ENCODE data around the gene SH3BP5. TPM values are rescaled to one million over a fixed set of nuclear protein-coding genes. Genes with fewer than 3 reads are reported as not detected.

The SH3BP5 gene
- total RNA-seq, 2 experiments from 2014 or later = 8.9 to 9.4 TPM

DNA sequence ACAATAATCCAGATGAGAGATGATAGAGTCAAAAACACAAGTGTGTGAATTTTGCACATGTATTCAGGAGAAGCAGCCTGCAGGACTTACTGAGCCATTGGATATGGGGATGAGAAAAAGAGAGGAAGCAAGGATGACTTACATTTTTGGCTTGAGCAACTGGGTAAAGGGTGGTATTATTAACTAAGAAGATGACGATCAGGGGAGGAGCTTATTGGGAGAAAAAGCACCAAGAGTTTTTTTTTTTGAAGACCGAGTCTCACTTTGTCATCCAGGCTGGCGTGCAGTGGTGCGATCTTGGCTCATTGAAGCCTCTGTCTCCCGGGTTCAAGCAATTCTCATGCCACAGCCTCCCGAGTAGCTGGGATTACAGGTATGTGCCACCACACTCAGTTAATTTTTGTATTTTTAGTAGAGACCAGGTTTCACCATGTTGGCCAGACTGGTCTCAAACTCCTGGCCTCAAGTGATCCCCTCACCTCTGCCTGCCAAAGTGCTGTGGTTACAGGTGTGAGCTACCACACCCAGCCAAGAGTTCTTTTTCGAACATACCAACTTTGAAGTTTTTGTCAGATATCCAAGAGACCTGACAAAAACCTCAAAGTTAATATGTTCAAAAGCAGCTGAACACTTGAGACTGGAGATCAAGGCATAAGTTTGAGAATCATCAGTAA is 14.8 kb upstream of the SH3BP5 start:
- H3K9me3 Mint-ChIP-seq (ENCODE audit: low read depth) = peaks cover 12% of the 10 kb centered on the region
- H3K4me1 Mint-ChIP-seq = peaks cover 34% of the 10 kb centered on the region
- ATAC-seq (no peak), DNase-seq (no peak)
- POLR2A ChIA-PET = no interaction called here
- intact Hi-C loops (cut with DNase I, micrococcal nuclease) = no loop called here
- H3K36me3 Mint-ChIP-seq (ENCODE audit: low read depth) = peaks cover 4% of the 10 kb centered on the region
- H3K4me3 Mint-ChIP-seq = no peak overlapping the region
- no peaks in the 10 kb centered on the region for H3K27me3 Mint-ChIP-seq
- CTCF ChIA-PET = interaction anchor here (1.0 to 2.5 kb wide), 3 partner anchors 15 to 146 kb away, joined by 4 to 11 read pairs (median 4); partner anchors contain the start of gene SH3BP5
- H3K27ac Mint-ChIP-seq = peak overlapping the region; percentile 49

DNA sequence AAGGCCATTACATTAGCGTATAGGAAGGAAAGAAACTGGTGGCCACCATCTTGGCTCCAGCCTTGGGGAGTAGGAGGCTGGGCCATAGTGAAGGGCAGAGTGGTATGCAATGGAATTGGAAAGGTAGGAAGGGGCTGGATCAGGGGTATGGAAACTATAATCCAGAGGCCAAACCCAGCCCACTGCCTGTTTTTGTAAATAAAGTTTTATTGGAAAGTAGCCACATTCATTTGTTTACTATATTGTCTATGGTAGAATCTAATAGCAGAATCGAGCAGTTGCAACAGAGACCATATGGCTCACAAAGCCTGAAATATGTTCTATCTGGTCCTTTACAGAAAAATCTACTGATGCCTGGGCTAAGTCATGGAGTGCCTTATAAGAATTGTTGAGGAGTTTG is 14.1 kb upstream of the SH3BP5 start:
- POLR2A ChIA-PET = no interaction called here
- Mint-ChIP-seq H3K36me3 (ENCODE audit: low read depth) (peaks cover 3% of the 10 kb centered on the region), H3K4me3 (no peak overlapping the region), H3K27me3 (no peaks in the 10 kb centered on the region), H3K4me1 (peaks cover 34% of the 10 kb centered on the region), H3K9me3 (ENCODE audit: low read depth) (peaks cover 11% of the 10 kb centered on the region), H3K27ac (no peak overlapping the region)
- intact Hi-C loops (cut with DNase I, micrococcal nuclease) = no loop called here
- DNase-seq = no peak
- CTCF ChIA-PET = interaction anchor here (0.5 to 2.5 kb wide), 6 partner anchors 13 to 79 kb away, joined by 3 to 11 read pairs (median 4); partner anchors contain the start of gene SH3BP5
- ATAC-seq = no peak

DNA sequence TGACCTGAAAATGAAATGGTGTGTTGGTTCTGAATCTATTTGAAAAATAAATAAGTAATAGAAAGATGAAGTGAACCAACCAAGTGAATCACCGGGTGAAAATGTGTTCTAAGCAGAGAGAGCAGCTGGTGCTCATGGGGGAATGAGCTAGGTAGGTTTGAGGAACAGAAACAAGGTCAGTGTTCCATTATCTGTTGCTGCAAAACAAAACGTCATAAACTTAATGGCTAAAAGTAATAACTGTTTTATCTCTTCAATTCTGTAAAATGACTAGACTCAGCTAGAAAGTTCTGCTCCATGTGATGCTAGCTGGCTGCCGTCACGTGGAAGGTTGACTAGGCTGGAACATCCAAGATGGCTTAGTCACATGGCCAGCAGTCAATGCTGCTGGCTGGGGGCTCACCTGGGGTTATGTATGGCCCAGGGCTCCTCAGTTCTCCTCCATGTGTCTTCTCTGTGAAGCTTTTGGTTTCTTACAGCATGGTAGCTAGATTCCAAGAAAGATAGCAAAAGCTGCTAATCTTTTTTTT is 13.3 kb upstream of the SH3BP5 start:
- intact Hi-C loops (cut with DNase I, micrococcal nuclease) = no loop called here
- Mint-ChIP-seq H3K4me3 (no peak overlapping the region), H3K36me3 (ENCODE audit: low read depth) (peaks cover 3% of the 10 kb centered on the region), H3K4me1 (peaks cover 39% of the 10 kb centered on the region), H3K9me3 (ENCODE audit: low read depth) (peaks cover 10% of the 10 kb centered on the region), H3K27ac (no peak overlapping the region), H3K27me3 (no peaks in the 10 kb centered on the region)
- no peak for DNase-seq
- ChIA-PET CTCF (interaction anchor here (0.5 to 1.8 kb wide), 7 partner anchors 8 to 78 kb away, joined by 3 to 7 read pairs (median 4); no protein-coding TSS in a partner anchor), POLR2A (interaction anchor here (0.6 kb wide), 1 partner anchor 289 kb away, joined by 3 read pairs; no protein-coding TSS in a partner anchor)
- ATAC-seq = no peak

DNA sequence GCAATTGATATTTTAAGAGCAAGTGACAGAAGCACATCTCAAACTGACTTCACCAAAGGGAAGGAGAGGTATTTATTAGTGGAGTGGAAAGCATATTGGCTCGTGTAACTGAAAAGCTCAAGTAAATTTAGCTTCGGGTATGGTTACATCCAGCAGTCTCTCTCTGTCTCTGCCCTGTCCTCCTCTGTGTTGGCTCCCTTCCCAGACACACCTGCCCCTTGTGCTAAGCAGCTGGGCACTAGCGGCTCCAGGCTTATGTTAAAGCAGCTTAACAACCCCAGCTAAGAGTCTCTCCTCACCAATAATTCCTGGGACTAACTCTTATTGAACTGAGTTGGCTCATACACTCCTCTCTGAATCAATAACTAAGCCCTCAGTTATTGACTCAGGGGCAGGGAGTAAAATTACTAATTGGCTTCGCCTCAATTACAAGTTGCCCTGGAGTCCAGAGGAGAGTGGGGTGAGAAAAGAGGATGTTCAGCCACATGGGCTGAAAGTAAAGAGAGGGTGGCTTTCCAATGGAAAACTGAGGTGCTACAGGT is 12.8 kb upstream of the SH3BP5 start:
- Mint-ChIP-seq H3K9me3 (ENCODE audit: low read depth) (peaks cover 4% of the 10 kb centered on the region), H3K4me3 (no peak overlapping the region), H3K36me3 (ENCODE audit: low read depth) (no peaks in the 10 kb centered on the region), H3K4me1 (peaks cover 38% of the 10 kb centered on the region), H3K27ac (no peak overlapping the region), H3K27me3 (no peaks in the 10 kb centered on the region)
- no peak for ATAC-seq
- ChIA-PET POLR2A (no interaction called here), CTCF (interaction anchor here (1.1 to 1.8 kb wide), 6 partner anchors 9 to 77 kb away, joined by 3 to 7 read pairs (median 4); no protein-coding TSS in a partner anchor)
- intact Hi-C loops (cut with DNase I, micrococcal nuclease) = no loop called here
- no peak for DNase-seq

DNA sequence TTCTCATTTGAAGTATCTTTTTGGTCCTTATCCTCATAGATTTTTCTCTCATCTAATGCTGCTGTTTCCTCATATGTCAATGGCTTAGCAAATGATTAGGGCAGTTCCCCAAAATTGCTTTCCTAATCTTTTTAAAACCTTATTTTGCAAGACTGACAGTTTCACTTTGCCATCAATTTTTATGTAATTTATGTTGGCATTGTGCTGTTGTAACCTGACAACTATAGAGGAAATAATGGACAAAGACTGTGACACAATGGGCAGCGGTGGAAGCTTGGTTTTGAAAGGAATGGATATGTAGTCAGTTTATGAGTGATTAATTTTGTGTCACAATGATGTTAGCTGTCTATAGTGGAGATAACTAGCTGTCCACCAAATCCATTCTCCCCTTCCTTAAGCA is 10.6 kb upstream of the SH3BP5 start:
- ChIA-PET POLR2A (no interaction called here), CTCF (interaction anchor here (0.6 to 1.7 kb wide), 8 partner anchors 9 to 77 kb away, joined by 3 to 8 read pairs (median 4); partner anchors contain the start of gene SH3BP5)
- H3K4me1 Mint-ChIP-seq = peaks cover 29% of the 10 kb centered on the region
- H3K4me3 Mint-ChIP-seq = no peak overlapping the region
- no peaks in the 10 kb centered on the region for H3K36me3 Mint-ChIP-seq (ENCODE audit: low read depth)
- H3K27me3 Mint-ChIP-seq = no peaks in the 10 kb centered on the region
- DNase-seq = no peak
- H3K9me3 Mint-ChIP-seq (ENCODE audit: low read depth) = peaks cover 4% of the 10 kb centered on the region
- ATAC-seq = no peak
- H3K27ac Mint-ChIP-seq = no peak overlapping the region
- intact Hi-C loops (cut with DNase I, micrococcal nuclease) = no loop called here

DNA sequence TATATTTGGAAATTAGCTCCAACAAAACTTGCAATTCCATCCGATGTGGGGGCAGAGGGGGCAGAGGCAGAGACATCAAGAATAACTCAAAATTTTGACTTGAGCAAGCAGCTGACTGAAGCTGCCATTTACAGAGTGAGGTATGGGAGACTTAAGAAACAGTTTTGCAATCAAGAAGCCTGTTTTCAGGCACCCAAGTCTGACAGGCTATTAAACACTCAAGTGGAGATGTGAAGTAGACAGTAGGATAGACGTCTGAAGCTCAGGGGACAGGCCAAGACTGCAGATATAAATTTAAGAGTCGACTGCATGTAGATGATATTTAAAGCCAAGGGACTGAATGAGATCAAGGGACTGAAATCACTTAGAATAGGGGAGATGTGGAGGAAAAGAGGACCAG is 9.9 kb upstream of the SH3BP5 start:
- CTCF ChIA-PET = interaction anchor here (0.6 to 1.7 kb wide), 7 partner anchors 8 to 74 kb away, joined by 3 to 8 read pairs (median 5); partner anchors contain the start of gene SH3BP5
- POLR2A ChIA-PET = no interaction called here
- DNase-seq (no peak), ATAC-seq (no peak)
- Mint-ChIP-seq H3K27me3 (no peaks in the 10 kb centered on the region), H3K4me3 (no peak overlapping the region), H3K36me3 (ENCODE audit: low read depth) (no peaks in the 10 kb centered on the region), H3K27ac (no peak overlapping the region), H3K9me3 (ENCODE audit: low read depth) (peaks cover 4% of the 10 kb centered on the region), H3K4me1 (peaks cover 22% of the 10 kb centered on the region)
- intact Hi-C loops (cut with DNase I, micrococcal nuclease) = no loop called here

DNA sequence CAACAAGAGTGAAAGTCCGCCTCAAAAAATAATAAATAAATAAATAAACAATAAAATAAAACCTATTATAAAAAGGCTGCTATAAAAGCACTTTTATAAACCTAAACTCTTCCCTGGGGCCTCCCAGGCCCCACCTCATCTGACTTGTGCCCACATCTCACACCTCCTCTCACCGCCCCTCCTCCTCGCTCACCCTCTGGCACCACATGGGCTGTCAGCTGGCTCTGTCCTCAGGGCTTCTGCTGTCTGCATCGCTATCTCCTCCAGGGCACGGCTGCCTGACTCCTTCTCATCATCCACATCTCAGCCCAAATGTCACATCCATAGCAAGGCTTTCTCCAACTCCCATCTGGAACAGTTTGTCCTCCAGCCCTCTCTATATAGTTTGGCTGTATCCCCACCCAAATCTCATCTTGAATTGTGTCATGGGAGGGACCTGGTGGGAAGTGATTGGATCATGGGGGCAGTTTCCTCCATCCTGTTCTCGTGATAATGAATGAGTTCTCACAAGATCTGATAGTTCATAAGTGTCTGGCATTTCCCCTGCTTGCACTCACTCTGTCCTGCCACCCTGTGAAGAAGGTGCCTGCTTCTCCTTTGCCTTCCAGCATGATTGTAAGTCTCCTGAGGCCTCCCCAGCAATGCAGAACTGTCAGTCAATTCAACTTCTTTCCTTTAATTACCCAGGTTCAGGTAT is 8.8 kb upstream of the SH3BP5 start:
- peaks cover 11% of the 10 kb centered on the region for H3K4me1 Mint-ChIP-seq
- ChIA-PET POLR2A (no interaction called here), CTCF (interaction anchor here (1.7 kb wide), 1 partner anchor 73 kb away, joined by 5 read pairs; no protein-coding TSS in a partner anchor)
- no peaks in the 10 kb centered on the region for H3K36me3 Mint-ChIP-seq (ENCODE audit: low read depth)
- no peaks in the 10 kb centered on the region for H3K27me3 Mint-ChIP-seq
- ATAC-seq (no peak), DNase-seq (no peak)
- intact Hi-C loops (cut with DNase I, micrococcal nuclease) = no loop called here
- no peak overlapping the region for H3K27ac Mint-ChIP-seq
- H3K9me3 Mint-ChIP-seq (ENCODE audit: low read depth) = peaks cover 4% of the 10 kb centered on the region
- no peak overlapping the region for H3K4me3 Mint-ChIP-seq

DNA sequence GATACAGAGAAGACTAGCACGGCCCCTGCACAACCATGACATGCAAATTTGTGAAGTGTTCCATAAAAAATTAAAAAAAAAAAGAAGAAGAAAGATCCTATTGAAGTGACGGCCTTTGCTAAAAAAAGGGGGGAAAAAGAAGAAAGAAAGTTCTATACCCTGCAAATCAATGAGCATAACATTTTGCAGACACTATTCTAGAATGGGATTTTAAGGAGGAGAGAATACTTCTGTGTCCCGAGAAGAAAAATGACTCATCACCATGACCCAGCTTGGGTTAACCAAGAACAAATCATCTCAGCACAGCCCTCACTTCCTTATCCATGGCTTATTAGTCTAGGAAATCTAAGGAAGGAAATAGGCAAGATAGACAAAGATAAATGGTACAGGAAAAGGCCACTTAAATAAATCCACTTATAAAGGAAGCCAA is 7.4 kb upstream of the SH3BP5 start:
- H3K4me1 Mint-ChIP-seq = peaks cover 5% of the 10 kb centered on the region
- H3K27ac Mint-ChIP-seq = no peak overlapping the region
- DNase-seq (no peak), ATAC-seq (no peak)
- intact Hi-C loops (cut with DNase I, micrococcal nuclease) = no loop called here
- H3K27me3 Mint-ChIP-seq = no peaks in the 10 kb centered on the region
- POLR2A ChIA-PET = no interaction called here
- H3K9me3 Mint-ChIP-seq (ENCODE audit: low read depth) = peaks cover 4% of the 10 kb centered on the region
- H3K4me3 Mint-ChIP-seq = no peak overlapping the region
- no peaks in the 10 kb centered on the region for H3K36me3 Mint-ChIP-seq (ENCODE audit: low read depth)
- CTCF ChIA-PET = interaction anchor here (1.5 kb wide), 1 partner anchor 21 kb away, joined by 4 read pairs; no protein-coding TSS in a partner anchor

DNA sequence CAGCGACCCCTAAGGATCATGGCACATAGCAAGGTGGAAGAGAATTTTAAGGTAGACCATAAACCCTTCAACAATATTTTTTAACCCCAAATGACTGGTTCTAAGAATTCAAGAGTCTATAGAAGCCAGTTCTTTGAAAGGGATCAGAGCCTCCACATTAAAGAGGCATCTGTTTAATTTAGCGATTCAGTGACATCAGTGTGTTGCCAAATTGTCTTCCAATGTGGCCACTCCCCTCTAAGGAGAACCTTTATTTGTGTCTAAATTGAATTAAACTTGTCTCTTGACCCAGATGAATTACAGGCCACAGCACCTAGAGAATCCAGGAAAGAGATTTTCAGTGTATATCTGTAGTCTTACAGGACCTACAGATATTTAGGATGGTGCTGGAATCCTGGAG is 6.6 kb upstream of the SH3BP5 start:
- ChIA-PET POLR2A (no interaction called here), CTCF (interaction anchor here (1.5 kb wide), 1 partner anchor 22 kb away, joined by 4 read pairs; no protein-coding TSS in a partner anchor)
- H3K4me3 Mint-ChIP-seq = no peak overlapping the region
- H3K4me1 Mint-ChIP-seq = peaks cover 6% of the 10 kb centered on the region
- H3K36me3 Mint-ChIP-seq (ENCODE audit: low read depth) = no peaks in the 10 kb centered on the region
- H3K27ac Mint-ChIP-seq = no peak overlapping the region
- ATAC-seq (no peak), DNase-seq (no peak)
- intact Hi-C loops (cut with DNase I, micrococcal nuclease) = no loop called here
- peaks cover 4% of the 10 kb centered on the region for H3K9me3 Mint-ChIP-seq (ENCODE audit: low read depth)
- no peaks in the 10 kb centered on the region for H3K27me3 Mint-ChIP-seq

DNA sequence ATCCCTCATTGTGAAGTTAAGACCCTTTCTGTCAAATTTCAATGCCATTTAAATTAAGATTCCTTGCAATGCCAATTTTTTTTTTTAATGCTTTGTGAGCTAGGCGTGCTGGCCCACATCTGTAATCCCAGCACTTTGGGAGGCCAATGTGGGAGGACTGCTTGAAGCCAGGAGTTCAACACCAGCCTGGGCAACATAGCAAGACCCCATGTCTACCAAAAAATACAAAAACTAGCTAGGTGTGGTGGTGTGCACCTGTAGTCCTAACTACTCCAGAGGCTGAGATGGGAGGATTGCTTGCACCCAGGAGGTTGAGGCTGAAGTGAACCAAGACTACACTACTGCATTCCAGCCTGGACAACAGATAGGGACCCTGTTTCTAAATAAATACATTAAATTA is 5.6 kb upstream of the SH3BP5 start:
- H3K9me3 Mint-ChIP-seq (ENCODE audit: low read depth) = no peaks in the 10 kb centered on the region
- intact Hi-C loops (cut with DNase I, micrococcal nuclease) = no loop called here
- peaks cover 15% of the 10 kb centered on the region for H3K4me1 Mint-ChIP-seq
- no peaks in the 10 kb centered on the region for H3K27me3 Mint-ChIP-seq
- no peak overlapping the region for H3K4me3 Mint-ChIP-seq
- POLR2A ChIA-PET = no interaction called here
- CTCF ChIA-PET = interaction anchor here (0.9 kb wide), 1 partner anchor 25 kb away, joined by 3 read pairs; no protein-coding TSS in a partner anchor
- ATAC-seq (no peak), DNase-seq (no peak)
- no peaks in the 10 kb centered on the region for H3K36me3 Mint-ChIP-seq (ENCODE audit: low read depth)
- no peak overlapping the region for H3K27ac Mint-ChIP-seq

DNA sequence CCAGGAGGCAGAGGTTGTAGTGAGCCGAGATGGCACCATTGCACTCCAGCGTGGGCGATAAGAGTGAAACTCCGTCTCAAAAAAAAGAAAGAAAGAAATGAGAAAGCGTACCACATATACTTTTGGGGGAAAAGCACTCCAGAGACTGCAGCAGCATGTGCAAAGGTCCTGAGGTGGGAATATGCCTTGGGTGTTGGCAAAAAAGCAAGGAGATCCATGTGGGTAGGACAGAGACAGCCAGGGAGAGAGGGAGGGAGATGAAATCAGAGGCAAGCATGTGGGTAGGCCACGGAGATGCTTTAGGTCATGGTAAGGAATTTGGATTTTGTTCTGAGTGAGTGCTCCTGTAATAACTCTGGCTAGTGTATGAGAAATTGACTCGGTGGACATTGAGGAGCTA is 3.7 kb upstream of the SH3BP5 start:
- DNase-seq = no peak
- H3K27me3 Mint-ChIP-seq = peaks cover 2% of the 10 kb centered on the region
- ChIA-PET CTCF (interaction anchor here (0.7 to 1.5 kb wide), 2 partner anchors 19 to 68 kb away, joined by 4 to 9 read pairs; no protein-coding TSS in a partner anchor), POLR2A (no interaction called here)
- no peaks in the 10 kb centered on the region for H3K9me3 Mint-ChIP-seq (ENCODE audit: low read depth)
- no peak for ATAC-seq
- H3K36me3 Mint-ChIP-seq (ENCODE audit: low read depth) = peaks cover 2% of the 10 kb centered on the region
- intact Hi-C loops (cut with DNase I, micrococcal nuclease) = no loop called here
- H3K4me3 Mint-ChIP-seq = no peak overlapping the region
- H3K27ac Mint-ChIP-seq = no peak overlapping the region
- peaks cover 21% of the 10 kb centered on the region for H3K4me1 Mint-ChIP-seq

All from activated CD4-positive, alpha-beta T cell treated with anti-CD3 and anti-CD28 coated beads for 36 hours (primary cell).